Activated CD4-positive, alpha-beta T cell treated with anti-CD3 and anti-CD28 coated beads, Interleukin-2, Interleukin-6, amounts not matched to agents 100 ng/mL and 50 ng/mL, durations not matched to agents 16 hours and 8 hours (primary cell): ENCODE results near the gene GALNS.

Experiments
- DNase-seq: peaks from one replicate; pipeline ENCODE4 v3.0.0-alpha.2; 2020

Gene GALNS

GRCh38 chr16:88888461-88889387, 32.0 kb upstream of the GALNS start:
- DNase-seq: no peak

- DNase-seq: no peak
Measured at GRCh38 chr16:88888057-88888456, 31.3 kb upstream of the GALNS start.

GRCh38 chr16:88886845-88887521, 30.2 kb upstream of the GALNS start:
- no peak for DNase-seq

GRCh38 chr16:88886420-88886844, 29.7 kb upstream of the GALNS start:
- DNase-seq: no peak

GRCh38 chr16:88885693-88886280, 29.0 kb upstream of the GALNS start:
- no peak for DNase-seq

- no peak for DNase-seq
Measured at GRCh38 chr16:88884569-88885271, 28.0 kb upstream of the GALNS start.

- no peak for DNase-seq
Measured at GRCh38 chr16:88883946-88884345, 27.2 kb upstream of the GALNS start.

GRCh38 chr16:88883117-88883895, 26.6 kb upstream of the GALNS start:
- no peak for DNase-seq

- peak; percentile 10 for DNase-seq
Measured at GRCh38 chr16:88882358-88883030, 25.7 kb upstream of the GALNS start.

GRCh38 chr16:88881675-88882357, 25.1 kb upstream of the GALNS start:
- DNase-seq: no peak

GRCh38 chr16:88881007-88881615, 24.4 kb upstream of the GALNS start:
- DNase-seq: no peak

- no peak for DNase-seq
Measured at GRCh38 chr16:88880226-88881006, 23.7 kb upstream of the GALNS start.

GRCh38 chr16:88879788-88880055, 23.0 kb upstream of the GALNS start:
- no peak for DNase-seq

- no peak for DNase-seq
Measured at GRCh38 chr16:88878967-88879787, 22.4 kb upstream of the GALNS start.

- no peak for DNase-seq
Measured at GRCh38 chr16:88878356-88878755, 21.6 kb upstream of the GALNS start.

- DNase-seq: no peak
Measured at GRCh38 chr16:88877564-88878289, 21.0 kb upstream of the GALNS start.

GRCh38 chr16:88876942-88877526, 20.3 kb upstream of the GALNS start:
- DNase-seq: no peak

GRCh38 chr16:88875703-88876234, 19.0 kb upstream of the GALNS start:
- no peak for DNase-seq
